Activated naive CD8-positive, alpha-beta T cell treated with anti-CD3 and anti-CD28 coated beads, Interleukin-2, amount 50 U/mL, for 24 hours (primary cell): Measurements from ENCODE around the gene ASB12.
"Not testable (repeated sequence)": the region's sequence is repeated elsewhere in the genome, so short reads cannot be mapped to it uniquely, and the experiment has no call there.

Experiments
- ATAC-seq: fragments of 150-1000 bp; cut with Tn5 transposase; one replicate; pipeline ENCODE4 v1.10.0; 2021
- DNase-seq: peaks from one replicate; pipeline ENCODE4 v3.0.0; 2021
- H3K27ac Mint-ChIP-seq: one replicate; pipeline ENCODE4 v1.8.0; 2021; ENCODE audit warnings: mild to moderate bottlenecking, mixed read lengths
- H3K27me3 Mint-ChIP-seq: one replicate; pipeline ENCODE4 v1.8.0; 2021; ENCODE audit warnings: mixed read lengths
- H3K36me3 Mint-ChIP-seq: one replicate; pipeline ENCODE4 v1.8.0; 2021; ENCODE audit warnings: low read depth, mixed read lengths
- H3K4me1 Mint-ChIP-seq: one replicate; pipeline ENCODE4 v1.8.0; 2021; ENCODE audit warnings: mixed read lengths
- H3K4me3 Mint-ChIP-seq: one replicate; pipeline ENCODE4 v1.8.0; 2021; ENCODE audit warnings: mild to moderate bottlenecking, moderate library complexity, mixed read lengths
- H3K9me3 Mint-ChIP-seq: one replicate; pipeline ENCODE4 v1.8.0; 2021; ENCODE audit warnings: mixed read lengths

The ASB12 gene, protein sequence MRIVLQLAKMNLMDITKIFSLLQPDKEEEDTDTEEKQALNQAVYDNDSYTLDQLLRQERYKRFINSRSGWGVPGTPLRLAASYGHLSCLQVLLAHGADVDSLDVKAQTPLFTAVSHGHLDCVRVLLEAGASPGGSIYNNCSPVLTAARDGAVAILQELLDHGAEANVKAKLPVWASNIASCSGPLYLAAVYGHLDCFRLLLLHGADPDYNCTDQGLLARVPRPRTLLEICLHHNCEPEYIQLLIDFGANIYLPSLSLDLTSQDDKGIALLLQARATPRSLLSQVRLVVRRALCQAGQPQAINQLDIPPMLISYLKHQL

DNA sequence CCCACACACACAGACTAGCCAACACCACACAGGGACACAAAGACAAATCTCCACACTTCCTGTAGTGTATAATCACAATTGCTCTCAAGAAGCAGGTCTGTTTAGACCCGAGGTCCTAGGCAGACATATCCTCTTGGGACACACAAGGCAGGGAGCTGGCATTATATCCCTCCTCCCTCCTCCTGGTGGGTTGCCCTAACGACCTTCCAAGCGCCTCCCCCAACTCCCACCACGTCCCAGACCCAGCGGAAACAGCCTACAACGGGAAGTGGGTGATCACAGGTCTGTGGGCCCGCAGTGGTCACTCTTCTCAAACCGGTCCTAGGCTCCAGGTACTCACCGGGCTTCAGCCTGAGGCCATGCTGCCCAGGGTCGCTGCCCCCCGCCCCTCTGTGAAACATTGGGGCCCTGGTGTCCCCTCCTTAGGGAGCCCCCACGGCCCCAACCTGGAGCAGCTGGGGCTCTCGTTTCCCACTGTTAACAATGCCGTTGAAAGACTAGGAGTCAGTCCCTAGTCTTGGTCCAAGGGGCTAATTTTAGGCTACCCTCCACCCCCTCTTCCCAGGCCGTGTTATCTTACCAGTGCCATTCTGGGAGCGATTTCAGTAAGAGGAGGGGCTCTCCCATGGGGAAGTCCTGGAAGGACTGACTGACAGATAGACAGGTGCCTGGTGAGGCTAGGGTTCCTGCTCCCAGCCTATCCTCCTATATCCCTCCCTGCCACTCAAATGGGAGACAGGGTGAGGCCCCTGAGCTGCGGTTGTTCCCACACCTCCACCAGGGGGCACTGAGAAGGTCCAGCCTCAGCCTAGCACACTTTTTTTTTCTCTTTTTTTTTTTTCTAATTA, at the start of gene ASB12:
Gene ASB12, minus strand, starts transcription at position 485 of the 848 bp plus-strand sequence. CDS start 4,957 bp downstream, outside the sequence.
- no peak within 1 kb of the TSS for H3K4me3 Mint-ChIP-seq
- DNase-seq (no peak), ATAC-seq (no peak)
- H3K36me3 Mint-ChIP-seq, result no peaks in the 10 kb centered on the region
- H3K27ac Mint-ChIP-seq, result no peak within 1 kb of the TSS
- H3K9me3 Mint-ChIP-seq, result no peaks in the 10 kb centered on the region
- no peaks in the 10 kb centered on the region for H3K4me1 Mint-ChIP-seq
- no peaks in the 10 kb centered on the region for H3K27me3 Mint-ChIP-seq

DNA sequence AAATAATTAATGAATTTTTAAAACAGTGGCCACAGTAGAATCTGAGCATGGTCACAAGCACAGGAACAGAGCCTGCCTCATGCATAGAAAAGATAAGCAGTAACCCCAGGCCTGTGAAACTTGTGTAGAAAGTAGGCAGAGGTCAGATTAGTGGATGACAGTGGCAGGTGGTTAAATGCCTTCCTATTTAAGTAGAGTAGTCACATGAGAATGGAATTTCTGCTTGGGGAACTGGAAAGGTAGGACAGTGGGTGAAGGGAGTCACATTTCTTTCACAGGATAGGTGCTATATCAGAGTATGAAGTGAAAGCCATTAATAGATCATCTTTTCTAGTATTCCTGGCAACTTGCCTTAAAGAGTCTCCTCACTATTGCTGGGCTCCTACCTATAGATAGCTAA, 34.9 kb upstream of the ASB12 start:
- Mint-ChIP-seq H3K4me1 (no peaks in the 10 kb centered on the region), H3K4me3 (no peak overlapping the region), H3K27ac (no peak overlapping the region), H3K36me3 (peaks cover 16% of the 10 kb centered on the region), H3K9me3 (peaks cover 5% of the 10 kb centered on the region), H3K27me3 (no peaks in the 10 kb centered on the region)
- ATAC-seq, result no peak
- DNase-seq, result no peak

DNA sequence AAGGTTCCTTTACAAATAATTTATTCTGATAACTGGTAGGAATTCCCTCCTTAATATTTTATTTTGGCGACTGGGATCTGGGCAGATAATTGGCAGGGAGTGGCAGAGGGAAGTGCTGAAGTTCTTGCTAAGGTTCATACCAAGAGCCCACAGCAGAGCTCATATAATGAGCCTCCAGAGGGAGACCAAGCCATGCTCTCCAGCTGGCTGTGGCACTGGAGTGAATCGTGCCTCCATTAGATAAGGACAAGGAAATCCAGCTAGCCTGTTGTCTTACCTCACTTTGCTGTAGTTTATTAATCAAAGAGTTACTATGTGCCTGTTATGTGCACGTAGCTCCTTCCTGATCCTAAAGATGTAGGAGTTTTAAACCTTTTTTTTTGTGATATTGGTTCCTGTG, 1.3 kb downstream of the ASB12 start:
- H3K4me1 Mint-ChIP-seq, result no peaks in the 10 kb centered on the region
- no peaks in the 10 kb centered on the region for H3K27me3 Mint-ChIP-seq
- H3K27ac Mint-ChIP-seq, result no peak overlapping the region
- H3K4me3 Mint-ChIP-seq, result no peak overlapping the region
- H3K9me3 Mint-ChIP-seq, result no peaks in the 10 kb centered on the region
- DNase-seq, result no peak
- H3K36me3 Mint-ChIP-seq, result no peaks in the 10 kb centered on the region
- ATAC-seq, result no peak

DNA sequence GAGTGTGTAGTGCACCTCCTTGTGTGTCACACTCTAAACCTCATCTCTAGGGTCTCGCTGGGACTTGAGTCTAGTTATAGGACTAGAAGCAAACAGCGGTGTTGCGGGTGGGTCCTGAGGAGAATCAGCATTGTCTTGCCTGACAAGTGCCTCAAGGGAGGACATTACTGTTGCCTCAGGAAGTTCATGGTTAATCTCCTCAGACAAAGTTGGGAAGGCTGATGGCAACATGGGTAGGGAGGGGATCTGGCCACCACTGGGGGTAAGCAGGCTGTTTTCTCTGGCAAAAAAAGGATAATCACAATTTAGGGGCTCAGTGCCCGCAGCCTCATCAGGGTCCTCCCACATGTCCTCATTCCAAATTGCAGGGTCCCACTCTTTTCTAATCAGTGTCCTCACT, 12.4 kb downstream of the ASB12 start:
- no peak overlapping the region for H3K27ac Mint-ChIP-seq
- H3K4me3 Mint-ChIP-seq, result no peak overlapping the region
- DNase-seq (no peak), ATAC-seq (no peak)
- no peaks in the 10 kb centered on the region for H3K4me1 Mint-ChIP-seq
- no peaks in the 10 kb centered on the region for H3K36me3 Mint-ChIP-seq
- H3K9me3 Mint-ChIP-seq, result no peaks in the 10 kb centered on the region
- no peaks in the 10 kb centered on the region for H3K27me3 Mint-ChIP-seq

DNA sequence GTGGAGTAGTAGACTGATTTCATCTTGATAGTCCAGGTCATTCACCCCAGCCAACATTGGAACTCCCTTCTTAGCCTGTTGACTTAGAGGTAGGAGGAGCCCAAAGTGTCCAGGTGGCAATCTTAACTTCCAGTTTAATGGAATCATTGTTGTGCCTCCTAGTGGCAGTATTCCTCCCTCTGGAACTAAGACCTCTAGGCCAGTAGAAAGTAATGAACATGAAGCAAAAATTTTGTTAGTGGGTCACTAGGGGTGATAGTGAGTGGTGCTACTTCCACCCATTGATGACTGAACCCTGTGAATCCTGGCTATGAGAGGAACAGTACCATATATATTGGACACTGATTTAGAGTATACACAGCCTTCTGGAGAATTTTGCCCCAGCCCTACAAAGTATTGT, 16.4 kb downstream of the ASB12 start:
- H3K27ac Mint-ChIP-seq, ATAC-seq, H3K9me3 Mint-ChIP-seq, H3K4me1 Mint-ChIP-seq, DNase-seq, H3K4me3 Mint-ChIP-seq, H3K27me3 Mint-ChIP-seq, H3K36me3 Mint-ChIP-seq: not testable (repeated sequence)

DNA sequence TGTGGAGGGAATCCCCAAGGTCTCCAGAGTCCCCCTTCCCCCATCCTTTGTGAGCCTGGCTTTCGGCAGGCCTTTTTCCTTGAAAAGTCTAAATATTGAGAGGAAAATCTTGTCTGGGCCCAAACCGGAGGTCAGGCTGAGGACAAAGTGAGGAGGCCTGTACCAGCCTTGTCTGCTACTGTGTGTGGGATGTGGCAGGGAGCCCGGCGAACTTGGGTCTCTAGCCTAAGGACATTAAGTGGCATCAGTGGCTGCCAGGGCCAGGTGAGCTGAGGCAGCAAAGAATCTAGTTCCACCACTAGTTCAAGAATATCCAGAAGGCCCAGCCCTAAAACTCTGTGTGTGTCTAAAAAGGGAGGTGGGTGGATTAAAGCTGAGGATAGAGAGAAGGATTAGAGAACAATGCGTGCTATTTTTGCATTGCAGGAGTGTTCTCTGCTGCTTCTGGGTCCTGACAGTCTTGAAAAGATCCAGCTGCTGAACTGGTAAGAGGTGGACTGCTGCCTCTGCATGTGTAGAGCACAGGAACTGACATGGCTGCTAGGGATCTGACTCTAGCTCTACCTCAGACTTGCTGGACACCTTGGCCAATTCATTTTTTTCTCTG, 23.7 kb downstream of the ASB12 start:
- H3K9me3 Mint-ChIP-seq, result no peaks in the 10 kb centered on the region
- no peaks in the 10 kb centered on the region for H3K36me3 Mint-ChIP-seq

DNA sequence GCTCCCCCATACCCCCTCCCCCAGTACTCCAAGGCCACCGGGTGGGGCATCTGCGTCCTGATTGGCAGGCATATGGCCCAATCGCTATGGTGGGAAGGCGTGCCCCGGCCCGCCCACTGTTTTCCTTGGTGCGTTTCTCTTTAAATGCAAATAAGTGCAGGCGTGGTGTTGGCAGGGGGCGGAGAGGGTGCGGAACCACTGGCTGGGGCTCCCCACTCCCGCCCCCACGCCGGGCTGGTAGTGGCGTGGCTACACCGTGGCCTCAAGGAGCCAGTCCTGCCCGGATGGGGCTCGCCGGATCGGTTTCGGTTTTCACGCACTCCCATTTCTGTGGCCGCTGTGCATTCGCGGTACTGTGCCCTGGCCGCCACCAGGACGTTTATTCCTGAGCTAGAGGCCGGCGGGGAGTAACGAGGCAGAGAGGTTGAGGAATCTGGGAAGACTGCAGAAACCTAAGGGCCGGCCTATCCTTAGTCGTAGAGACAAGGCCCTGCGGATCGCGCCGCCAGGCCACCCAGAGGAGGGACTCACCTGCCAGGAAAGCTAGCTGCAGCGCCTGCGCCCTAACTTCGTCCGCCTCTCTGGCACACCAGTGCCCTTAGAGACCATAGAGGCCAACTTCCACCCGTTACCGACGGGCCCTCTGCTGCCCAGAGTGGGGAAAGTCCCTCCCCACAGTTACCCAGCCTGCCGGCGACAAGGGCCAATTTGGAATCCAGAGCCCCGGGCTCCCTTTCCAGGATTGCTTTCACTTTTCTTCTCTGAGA, 24.5 kb downstream of the ASB12 start:
- Mint-ChIP-seq H3K27ac (peak overlapping the region; percentile 81), H3K9me3 (no peaks in the 10 kb centered on the region), H3K27me3 (no peaks in the 10 kb centered on the region), H3K4me1 (peaks cover 6% of the 10 kb centered on the region), H3K36me3 (no peaks in the 10 kb centered on the region), H3K4me3 (peak overlapping the region; percentile 80)
- DNase-seq (peak; percentile 84), ATAC-seq (peak; percentile 91)

More for the DNA sequence above, 23.7 kb downstream of the ASB12 start:
- DNase-seq (no peak), ATAC-seq (no peak)
- no peaks in the 10 kb centered on the region for H3K27me3 Mint-ChIP-seq
- H3K27ac Mint-ChIP-seq, result peak overlapping the region; percentile 81
- H3K4me1 Mint-ChIP-seq, result peaks cover 6% of the 10 kb centered on the region
- H3K4me3 Mint-ChIP-seq, result peak overlapping the region; percentile 80

DNA sequence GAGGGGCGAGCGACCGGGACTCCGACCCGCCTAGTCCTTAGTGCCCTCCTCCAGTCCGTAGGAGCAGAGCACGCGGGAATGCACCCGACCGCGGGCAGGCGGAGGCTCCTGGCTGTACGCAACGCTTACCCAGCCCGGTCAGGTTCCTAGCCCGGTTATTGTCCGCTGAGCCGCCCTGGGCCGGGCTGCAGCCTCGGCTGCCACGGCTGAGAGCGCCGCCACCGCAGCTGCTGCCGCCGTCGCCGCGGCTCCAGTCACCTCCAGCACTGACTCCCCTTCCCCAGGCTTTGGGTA, 25.0 kb downstream of the ASB12 start, which contains the start of gene AMER1:
Gene AMER1, minus strand, starts transcription at position 268 of the 294 bp plus-strand sequence. CDS start 12,422 bp downstream, outside the sequence.
- H3K36me3 Mint-ChIP-seq, result no peaks in the 10 kb centered on the region
- peak within 1 kb of the TSS; percentile 80 for H3K4me3 Mint-ChIP-seq
- DNase-seq (no peak), ATAC-seq (peak; percentile 61)
- H3K27ac Mint-ChIP-seq, result peak within 1 kb of the TSS; percentile 81
- H3K4me1 Mint-ChIP-seq, result peaks cover 6% of the 10 kb centered on the region
- no peaks in the 10 kb centered on the region for H3K27me3 Mint-ChIP-seq
- no peaks in the 10 kb centered on the region for H3K9me3 Mint-ChIP-seq

DNA sequence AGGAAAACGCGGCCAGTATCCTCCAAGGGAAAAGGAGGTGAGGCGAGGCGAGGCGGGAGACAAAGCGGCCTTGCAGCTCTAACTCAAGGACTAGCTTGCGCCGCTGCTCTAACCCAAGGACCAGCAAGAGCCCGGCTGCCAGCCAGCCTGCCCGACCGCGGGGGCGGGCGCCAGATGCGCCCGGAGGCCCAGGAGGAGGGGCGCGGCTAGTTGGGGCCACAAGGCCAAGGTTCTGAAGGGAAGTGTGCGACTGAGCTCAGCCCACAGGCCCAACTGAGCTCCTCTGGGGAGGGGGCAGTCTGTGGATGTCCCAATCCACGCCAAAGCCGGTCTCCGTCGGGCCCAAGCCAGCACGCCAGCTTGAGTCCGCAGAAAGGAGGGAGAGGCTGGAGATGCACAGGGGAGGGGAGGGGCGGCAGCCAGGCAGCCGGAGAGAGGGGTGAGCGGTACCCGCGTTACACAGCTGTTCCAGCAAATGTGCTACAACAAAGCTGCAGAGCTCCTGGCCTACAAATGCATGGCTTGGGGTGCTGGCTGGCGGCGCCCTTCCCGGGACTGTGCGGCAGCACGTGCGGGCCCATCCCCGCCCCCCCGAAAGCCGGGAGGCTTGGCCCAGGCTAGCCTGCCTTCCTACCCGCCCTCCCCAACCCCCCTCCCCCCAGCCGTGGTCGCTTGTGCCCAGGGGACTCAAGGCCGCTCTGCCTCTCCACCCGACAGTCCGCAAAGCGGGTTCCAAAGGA, 25.5 kb downstream of the ASB12 start:
- Mint-ChIP-seq H3K27me3 (no peaks in the 10 kb centered on the region), H3K9me3 (no peaks in the 10 kb centered on the region), H3K36me3 (no peaks in the 10 kb centered on the region), H3K4me1 (peaks cover 6% of the 10 kb centered on the region), H3K27ac (no peak overlapping the region), H3K4me3 (peak overlapping the region; percentile 80)
- ATAC-seq (peak; percentile 4), DNase-seq (peak; percentile 12)

DNA sequence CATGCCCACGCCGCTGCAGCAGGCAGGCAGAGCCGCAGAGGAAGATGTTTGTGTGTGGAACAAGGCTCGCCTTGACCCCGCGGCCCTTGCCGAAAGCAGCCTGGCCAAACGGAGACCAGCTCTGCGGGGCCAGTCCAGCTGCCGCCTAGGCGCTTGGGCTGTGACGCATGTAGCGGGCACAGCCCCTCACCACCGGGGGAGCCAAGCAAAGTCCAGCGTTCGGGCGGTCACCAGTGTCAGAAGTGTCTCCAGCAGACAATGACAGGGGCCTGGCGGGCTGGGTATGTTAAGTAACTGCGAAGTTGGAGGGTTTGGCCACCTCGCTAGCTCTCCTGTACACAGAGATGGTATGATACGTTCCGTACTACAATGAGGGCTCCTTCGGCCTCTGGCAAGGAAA, 26.2 kb downstream of the ASB12 start:
- ATAC-seq (no peak), DNase-seq (no peak)

DNA sequence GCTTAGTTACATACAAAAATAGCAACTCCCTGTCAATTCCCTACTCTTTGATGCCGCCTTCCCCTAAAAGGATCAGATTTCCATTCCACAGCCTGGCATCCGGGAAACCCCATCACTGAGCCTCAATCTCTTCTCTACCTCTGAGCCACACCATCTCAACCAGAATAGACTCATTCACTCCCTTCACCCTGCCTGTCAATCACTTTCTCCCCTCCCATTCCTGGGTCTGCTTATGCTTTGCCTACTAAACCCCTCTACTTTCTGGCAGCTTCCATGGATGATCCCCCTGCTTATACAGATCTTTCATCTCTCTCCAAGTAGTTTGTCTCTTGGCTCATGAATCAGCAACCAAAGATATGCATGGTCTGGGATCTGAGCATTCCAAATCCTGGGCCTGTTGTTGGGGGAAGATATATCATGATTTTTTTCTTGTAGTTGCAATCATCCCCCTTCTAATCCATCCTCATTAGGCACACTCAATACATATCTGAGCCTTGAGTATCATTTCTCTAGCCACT, 27.5 kb downstream of the ASB12 start:
- Mint-ChIP-seq H3K4me3 (no peak overlapping the region), H3K27ac (no peak overlapping the region), H3K4me1 (peaks cover 8% of the 10 kb centered on the region), H3K9me3 (no peaks in the 10 kb centered on the region), H3K36me3 (no peaks in the 10 kb centered on the region), H3K27me3 (no peaks in the 10 kb centered on the region)
- DNase-seq (no peak), ATAC-seq (no peak)

More for the DNA sequence above, 26.2 kb downstream of the ASB12 start:
- H3K27ac Mint-ChIP-seq, result no peak overlapping the region
- H3K4me3 Mint-ChIP-seq, result peak overlapping the region; percentile 70
- H3K4me1 Mint-ChIP-seq, result peaks cover 6% of the 10 kb centered on the region
- H3K27me3 Mint-ChIP-seq, result no peaks in the 10 kb centered on the region
- H3K9me3 Mint-ChIP-seq, result no peaks in the 10 kb centered on the region
- H3K36me3 Mint-ChIP-seq, result no peaks in the 10 kb centered on the region

DNA sequence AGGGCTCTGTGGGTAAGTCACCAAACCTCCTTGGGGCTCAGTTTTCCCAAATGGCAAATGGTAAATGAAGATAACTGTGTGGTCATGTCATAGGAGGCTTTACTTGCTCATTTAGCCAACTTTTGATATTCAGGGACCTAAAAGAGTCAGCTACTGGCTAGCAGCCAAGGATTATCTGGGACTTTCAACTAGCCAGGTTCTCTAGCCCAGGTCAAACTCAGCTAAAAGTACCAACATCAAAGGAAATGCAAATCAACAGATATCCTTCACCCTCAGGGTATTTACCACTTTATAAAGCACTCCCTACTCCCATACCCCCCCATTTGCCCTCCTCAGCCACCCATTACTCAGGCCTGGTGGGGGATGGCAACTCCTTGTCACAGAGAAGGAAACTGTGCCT, 32.4 kb downstream of the ASB12 start:
- Mint-ChIP-seq H3K36me3 (peaks cover 3% of the 10 kb centered on the region), H3K9me3 (no peaks in the 10 kb centered on the region), H3K4me3 (no peak overlapping the region), H3K4me1 (peaks cover 3% of the 10 kb centered on the region), H3K27ac (no peak overlapping the region), H3K27me3 (no peaks in the 10 kb centered on the region)
- no peak for ATAC-seq
- DNase-seq, result no peak

DNA sequence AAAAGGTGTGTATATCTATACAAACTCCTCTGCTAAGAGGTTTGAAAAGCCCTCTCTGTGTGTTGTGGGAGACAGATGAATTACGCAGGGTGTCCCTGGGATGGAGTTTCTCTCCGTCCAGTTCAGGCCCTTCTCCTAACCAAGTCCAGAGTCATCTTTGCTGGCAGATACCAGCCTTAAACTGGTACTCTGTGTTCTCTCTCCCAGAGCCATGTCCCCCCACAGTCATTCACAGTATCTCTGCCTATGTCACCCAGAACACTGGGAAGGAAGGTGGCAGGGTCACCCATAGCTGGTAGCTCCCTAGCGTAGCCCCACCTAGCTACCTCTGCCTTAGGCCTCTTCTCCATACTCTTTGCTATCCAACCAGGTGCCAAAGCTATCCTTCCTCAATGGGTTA, 33.8 kb downstream of the ASB12 start:
- Mint-ChIP-seq H3K27me3 (no peaks in the 10 kb centered on the region), H3K4me3 (no peak overlapping the region), H3K27ac (no peak overlapping the region), H3K36me3 (peaks cover 7% of the 10 kb centered on the region), H3K9me3 (no peaks in the 10 kb centered on the region), H3K4me1 (peaks cover 1% of the 10 kb centered on the region)
- DNase-seq (no peak), ATAC-seq (no peak)
